ENCODE measurements around the gene TMEM245.

The TMEM245 gene

GRCh38 chr9:109012009-109012875, 107.5 kb downstream of the TMEM245 start:
- 0 out of 2 replicates have a peak, but pooled peaks have one; percentile 9 for TF ChIP-seq POLR2A (IDR thresholded peaks at IDR 0.05; ENCODE audit: low read depth, low read length)
- DNase-seq (ENCODE audit: insufficient read length, low spot score) = peak; percentile 83
- FAIRE-seq = peak; percentile 100

- DNase-seq (ENCODE audit: insufficient read length, low spot score) (no peak), FAIRE-seq (no peak)
- no peak for TF ChIP-seq POLR2A (IDR thresholded peaks at IDR 0.05; ENCODE audit: low read depth, low read length)
Observed at GRCh38 chr9:109011231-109011671, 108.5 kb downstream of the TMEM245 start.

- no peak for TF ChIP-seq POLR2A (IDR thresholded peaks at IDR 0.05; ENCODE audit: low read depth, low read length)
- DNase-seq (ENCODE audit: insufficient read length, low spot score) (no peak), FAIRE-seq (peak; percentile 97)
Observed at GRCh38 chr9:109010746-109011145, 109.0 kb downstream of the TMEM245 start.

DNA sequence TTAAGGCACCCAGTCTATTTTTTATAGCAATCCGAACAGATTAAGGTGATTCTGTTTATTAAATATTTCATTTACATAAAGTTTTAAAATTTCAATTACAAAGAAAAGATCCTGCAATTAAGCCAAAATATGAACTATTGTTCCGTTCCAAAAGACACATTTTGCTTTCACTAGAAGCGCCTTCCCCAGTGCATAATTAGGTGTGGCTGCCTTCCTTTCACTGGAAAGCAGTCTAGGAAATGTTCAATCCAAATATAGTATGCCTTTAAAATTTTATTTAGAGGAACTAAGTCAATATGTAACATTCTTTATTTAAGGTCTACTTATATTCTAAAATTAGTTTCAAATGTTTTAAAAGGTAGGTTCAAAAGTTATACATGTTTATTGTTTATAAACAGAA, 114.1 kb downstream of the TMEM245 start:
- FAIRE-seq (no peak), DNase-seq (ENCODE audit: insufficient read length, low spot score) (no peak)
- no peak for TF ChIP-seq POLR2A (IDR thresholded peaks at IDR 0.05; ENCODE audit: low read depth, low read length)

DNA sequence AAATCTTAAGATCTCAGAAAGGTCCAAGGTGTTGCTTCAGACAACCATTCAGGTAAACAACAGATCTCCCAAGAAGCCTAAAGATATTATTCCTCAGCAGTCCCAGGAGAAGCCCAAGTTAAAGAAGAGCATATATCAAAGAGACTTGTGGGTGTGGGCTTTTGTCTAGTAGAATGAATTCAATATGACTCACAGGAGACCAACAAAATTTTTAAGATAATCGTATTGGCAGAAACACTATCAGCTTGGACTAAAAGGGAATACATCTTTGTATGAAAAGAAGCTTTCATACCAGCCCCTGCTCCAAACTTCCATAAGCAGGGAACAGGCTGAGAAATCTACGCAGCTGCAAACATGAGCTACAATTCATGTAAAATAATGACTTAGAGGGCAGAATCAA, 116.6 kb downstream of the TMEM245 start:
- TF ChIP-seq POLR2A (IDR thresholded peaks at IDR 0.05; ENCODE audit: low read depth, low read length) = no peak
- FAIRE-seq (no peak), DNase-seq (ENCODE audit: insufficient read length, low spot score) (no peak)

GRCh38 chr9:109002141-109002540, 117.6 kb downstream of the TMEM245 start:
- DNase-seq (ENCODE audit: insufficient read length, low spot score) (no peak), FAIRE-seq (no peak)
- no peak for TF ChIP-seq POLR2A (IDR thresholded peaks at IDR 0.05; ENCODE audit: low read depth, low read length)

- DNase-seq (ENCODE audit: insufficient read length, low spot score) (peak; percentile 73), FAIRE-seq (peak; percentile 99)
- TF ChIP-seq POLR2A (IDR thresholded peaks at IDR 0.05; ENCODE audit: low read depth, low read length) = no peak
Observed at GRCh38 chr9:109001275-109001676, 118.5 kb downstream of the TMEM245 start.

GRCh38 chr9:108997112-108997511, 122.6 kb downstream of the TMEM245 start:
- TF ChIP-seq POLR2A (IDR thresholded peaks at IDR 0.05; ENCODE audit: low read depth, low read length) = no peak
- DNase-seq (ENCODE audit: insufficient read length, low spot score) (no peak), FAIRE-seq (no peak)

- FAIRE-seq = no peak
- DNase-seq (ENCODE audit: insufficient read length, low spot score) = no peak
- TF ChIP-seq POLR2A (IDR thresholded peaks at IDR 0.05; ENCODE audit: low read depth, low read length) = no peak
Observed at GRCh38 chr9:108996643-108997042, 123.1 kb downstream of the TMEM245 start.

DNA sequence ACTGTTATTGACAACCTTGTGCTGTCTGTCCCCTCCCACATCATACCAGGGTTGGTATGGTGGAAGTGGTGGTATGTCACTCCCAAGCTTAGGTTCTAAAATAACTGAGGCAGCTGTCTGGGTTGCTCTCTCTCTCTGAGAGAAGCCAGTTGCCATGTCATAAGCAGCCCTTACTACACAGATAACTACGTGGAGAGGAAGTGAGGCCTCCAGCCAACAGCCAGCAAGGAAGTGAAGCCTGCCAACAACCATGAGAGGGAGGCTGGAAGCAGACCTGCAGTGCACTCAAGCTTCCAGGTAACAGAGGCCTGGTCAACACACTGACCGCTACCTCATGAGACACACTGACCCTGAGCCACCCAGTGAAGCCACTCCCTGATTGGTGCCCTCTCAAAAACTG, 125.1 kb downstream of the TMEM245 start:
- DNase-seq (ENCODE audit: insufficient read length, low spot score) (no peak), FAIRE-seq (peak; percentile 89)
- TF ChIP-seq POLR2A (IDR thresholded peaks at IDR 0.05; ENCODE audit: low read depth, low read length) = no peak

DNA sequence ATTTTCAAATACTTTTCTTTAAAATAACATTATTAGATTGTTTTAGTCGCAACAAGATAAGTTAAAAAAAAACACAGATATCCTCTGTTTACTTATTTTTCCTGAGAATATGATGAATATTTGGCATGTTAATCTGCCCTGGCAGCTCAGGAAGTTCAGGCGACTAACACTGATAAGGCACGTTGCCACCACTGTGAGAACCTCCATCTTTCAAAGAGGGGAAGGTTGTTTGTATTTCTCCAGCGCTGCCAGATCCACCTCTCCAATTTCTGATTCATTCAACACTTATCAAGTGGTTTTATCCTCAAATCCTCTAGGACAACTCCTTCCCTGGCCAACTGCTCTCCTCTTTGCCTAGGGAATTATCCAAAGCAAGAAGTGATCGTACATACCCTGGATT, 128.3 kb downstream of the TMEM245 start:
- no peak for TF ChIP-seq POLR2A (IDR thresholded peaks at IDR 0.05; ENCODE audit: low read depth, low read length)
- DNase-seq (ENCODE audit: insufficient read length, low spot score) (no peak), FAIRE-seq (peak; percentile 20)

GRCh38 chr9:108983885-108984284, 135.9 kb downstream of the TMEM245 start:
- DNase-seq (ENCODE audit: insufficient read length, low spot score) (no peak), FAIRE-seq (no peak)
- no peak for TF ChIP-seq POLR2A (IDR thresholded peaks at IDR 0.05; ENCODE audit: low read depth, low read length)

- peak; percentile 55 for FAIRE-seq
- no peak for DNase-seq (ENCODE audit: insufficient read length, low spot score)
- no peak for TF ChIP-seq POLR2A (IDR thresholded peaks at IDR 0.05; ENCODE audit: low read depth, low read length)
Observed at GRCh38 chr9:108980893-108981292, 138.9 kb downstream of the TMEM245 start.

DNA sequence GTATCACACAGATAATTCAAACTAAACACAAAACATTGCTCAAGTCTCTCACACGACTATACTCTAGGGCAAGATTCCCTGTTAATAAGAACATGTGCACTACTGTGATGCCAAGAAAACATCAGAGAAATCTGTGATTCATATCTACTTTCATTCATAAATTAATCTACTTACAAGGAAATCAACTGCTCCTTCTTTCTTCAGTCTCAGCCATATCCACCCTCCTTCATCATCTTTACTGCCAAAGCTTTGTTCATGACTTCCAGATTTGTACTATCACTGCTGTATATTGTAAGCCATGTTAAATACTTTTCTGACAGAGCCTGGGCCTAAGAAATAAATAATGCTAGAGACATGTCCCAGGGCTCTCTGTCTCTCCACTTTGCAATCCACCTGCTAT, 141.5 kb downstream of the TMEM245 start:
- TF ChIP-seq POLR2A (IDR thresholded peaks at IDR 0.05; ENCODE audit: low read depth, low read length) = no peak
- peak; percentile 62 for FAIRE-seq
- DNase-seq (ENCODE audit: insufficient read length, low spot score) = no peak

- FAIRE-seq (peak; percentile 48), DNase-seq (ENCODE audit: insufficient read length, low spot score) (no peak)
- no peak for TF ChIP-seq POLR2A (IDR thresholded peaks at IDR 0.05; ENCODE audit: low read depth, low read length)
Observed at GRCh38 chr9:108973895-108974294, 145.9 kb downstream of the TMEM245 start.

All from H54 (cell line).